GM19397 (cell line): Measurements from ENCODE around the gene SEL1L2.

Experiments
- ATAC-seq: cut with Tn5 transposase; IDR thresholded peaks from one replicate; pipeline ENCODE4 v1.9.1; 2021; ENCODE audit warnings: mild to moderate bottlenecking, moderate library complexity; ENCODE audit not compliant: unreplicated experiment

The SEL1L2 gene

GRCh38 chr20:13868331-13868730 lies 122.1 kb downstream of the SEL1L2 start:
- no peak for ATAC-seq

GRCh38 chr20:13865791-13866351 lies 124.5 kb downstream of the SEL1L2 start:
- no peak for ATAC-seq

GRCh38 chr20:13865156-13865555 lies 125.3 kb downstream of the SEL1L2 start:
- ATAC-seq: no peak

GRCh38 chr20:13863244-13863643 lies 127.2 kb downstream of the SEL1L2 start:
- no peak for ATAC-seq

GRCh38 chr20:13862245-13862644 lies 128.2 kb downstream of the SEL1L2 start:
- ATAC-seq: no peak

GRCh38 chr20:13858871-13859270 lies 131.5 kb downstream of the SEL1L2 start:
- no peak for ATAC-seq

- ATAC-seq: no peak
Measured at GRCh38 chr20:13858439-13858838, 132.0 kb downstream of the SEL1L2 start.

GRCh38 chr20:13857961-13858360 lies 132.5 kb downstream of the SEL1L2 start:
- no peak for ATAC-seq

GRCh38 chr20:13857304-13857703 lies 133.1 kb downstream of the SEL1L2 start:
- ATAC-seq: no peak

GRCh38 chr20:13856354-13856753 lies 134.1 kb downstream of the SEL1L2 start:
- no peak for ATAC-seq

GRCh38 chr20:13855613-13856012 lies 134.8 kb downstream of the SEL1L2 start:
- no peak for ATAC-seq

- ATAC-seq: no peak
Measured at GRCh38 chr20:13852306-13852705, 138.1 kb downstream of the SEL1L2 start.

GRCh38 chr20:13851279-13851678 lies 139.1 kb downstream of the SEL1L2 start:
- no peak for ATAC-seq

- ATAC-seq: no peak
Measured at GRCh38 chr20:13844296-13844695, 146.1 kb downstream of the SEL1L2 start.

- no peak for ATAC-seq
Measured at GRCh38 chr20:13841206-13841605, 149.2 kb downstream of the SEL1L2 start.

- ATAC-seq: no peak
Measured at GRCh38 chr20:13840093-13840465, 150.3 kb downstream of the SEL1L2 start.

- ATAC-seq: no peak
Measured at GRCh38 chr20:13839421-13840092, 150.9 kb downstream of the SEL1L2 start.

- ATAC-seq: no peak
Measured at GRCh38 chr20:13838664-13839063, 151.8 kb downstream of the SEL1L2 start.

- no peak for ATAC-seq
Measured at GRCh38 chr20:13831476-13831875, 158.9 kb downstream of the SEL1L2 start.

GRCh38 chr20:13825465-13825864 lies 164.9 kb downstream of the SEL1L2 start:
- ATAC-seq: no peak

GRCh38 chr20:13824459-13824858 lies 166.0 kb downstream of the SEL1L2 start:
- no peak for ATAC-seq

GRCh38 chr20:13822459-13822858 lies 168.0 kb downstream of the SEL1L2 start:
- ATAC-seq: no peak

- ATAC-seq: no peak
Measured at GRCh38 chr20:13821876-13822275, 168.5 kb downstream of the SEL1L2 start.
